ENCODE results near the gene ZNF160. TPM values are rescaled to one million over a fixed set of nuclear protein-coding genes. Genes with fewer than 3 reads are reported as not detected.

Gene ZNF160
- total and polyA plus RNA-seq, 2 donors (not counting 1 experiment from before 2014, with no cell fraction given), result 21.0 to 28.9 TPM

- H3K9me3 ChIP-seq (ENCODE audit: control insufficient read depth, insufficient read depth, low read depth, low read length), result no peaks in the 10 kb centered on the region
- H3K36me3 ChIP-seq (ENCODE audit: control insufficient read depth, insufficient read depth, low read length), result no peaks in the 10 kb centered on the region
These were observed 83.5 kb downstream of the ZNF160 start for GRCh38 chr19:53019684-53020083.

More at GRCh38 chr19:53019684-53020083, 83.5 kb downstream of the ZNF160 start:
- no peaks in the 10 kb centered on the region for H3K27me3 ChIP-seq (ENCODE audit: control insufficient read depth, insufficient read depth, low read length)
- DNase-seq (ENCODE audit: low read depth in 2 of 2), result no peak
- H3K4me2 ChIP-seq (ENCODE audit: extremely low read depth, insufficient read depth, low read length), result no peak overlapping the region
- TF ChIP-seq CTCF (conservative IDR thresholded peaks at IDR 0.05 in 1 of 2, IDR thresholded peaks at IDR 0.05 in 1 of 2; ENCODE audit: low read depth in 1 of 2, low read length in 2 of 2) (no peak), EZH2 (IDR thresholded peaks at IDR 0.05; ENCODE audit: low read length, missing control alignments) (no peak)
- no peaks in the 10 kb centered on the region for H3K4me1 ChIP-seq (ENCODE audit: control insufficient read depth, extremely low read depth, insufficient read depth, low read length)
- no peaks in the 10 kb centered on the region for H3K79me2 ChIP-seq (ENCODE audit: control insufficient read depth, insufficient read depth, low read length)
- no peak overlapping the region for H2AFZ ChIP-seq (ENCODE audit: low read length)
- H3K27ac ChIP-seq (ENCODE audit: insufficient read depth, low read length), result no peak overlapping the region
- no peaks in the 10 kb centered on the region for H4K20me1 ChIP-seq (ENCODE audit: control insufficient read depth, extremely low read depth, insufficient read depth, low read length)
- no peak overlapping the region for H3K9ac ChIP-seq (ENCODE audit: insufficient read depth, low read length)
- H3K4me3 ChIP-seq (replicated peaks in 1 of 4; ENCODE audit: control extremely low read depth in 1 of 4, insufficient read depth in 1 of 4, low read depth in 3 of 4, low read length in 4 of 4), result no peak overlapping the region

Other genes starting within 250 kb of the ZNF160 start
- 24.1 and 30.6 TPM in 2 replicates for gene ZNF468, start 245.8 kb downstream of the ZNF160 start, total RNA-seq
- 10.2 and 11.9 TPM in 2 replicates for gene ZNF468, start 245.8 kb downstream of the ZNF160 start, polyA plus RNA-seq
- gene ZNF320, start 205.8 kb downstream of the ZNF160 start, total RNA-seq, result 14.6 and 19.7 TPM in 2 replicates
- 3.6 and 8.5 TPM in 2 replicates for gene ZNF320, start 205.8 kb downstream of the ZNF160 start, polyA plus RNA-seq
- 2.6 and 4.3 TPM in 2 replicates for gene ZNF888, start 180.0 kb downstream of the ZNF160 start, total RNA-seq
- gene ZNF888, start 180.0 kb downstream of the ZNF160 start, polyA plus RNA-seq, result 1.6 and 2.4 TPM in 2 replicates
- gene ZNF816, start 140.5 kb downstream of the ZNF160 start, total RNA-seq, result 10.1 and 10.3 TPM in 2 replicates
- 2.9 and 3.1 TPM in 2 replicates for gene ZNF816, start 140.5 kb downstream of the ZNF160 start, polyA plus RNA-seq
- not detected in 2 replicates for gene ERVV-1, start 89.5 kb downstream of the ZNF160 start, total RNA-seq
- 0.03 and 0.15 TPM in 2 replicates for gene ERVV-1, start 89.5 kb downstream of the ZNF160 start, polyA plus RNA-seq
- gene ERVV-2, start 58.7 kb downstream of the ZNF160 start, total RNA-seq, result not detected in 2 replicates
- gene ERVV-2, start 58.7 kb downstream of the ZNF160 start, polyA plus RNA-seq, result 0.10 TPM in 1 of 2 replicates, not detected in the other
- 11.8 and 15.7 TPM in 2 replicates for gene ZNF415, start 29.5 kb upstream of the ZNF160 start, total RNA-seq
- gene ZNF415, start 29.5 kb upstream of the ZNF160 start, polyA plus RNA-seq, result 7.2 and 9.9 TPM in 2 replicates
- gene ZNF347, start 55.6 kb upstream of the ZNF160 start, total RNA-seq, result 8.5 and 10.6 TPM in 2 replicates
- 5.6 and 5.7 TPM in 2 replicates for gene ZNF347, start 55.6 kb upstream of the ZNF160 start, polyA plus RNA-seq
- 5.4 and 6.3 TPM in 2 replicates for gene ZNF665, start 89.9 kb upstream of the ZNF160 start, total RNA-seq
- 2.4 and 3.1 TPM in 2 replicates for gene ZNF665, start 89.9 kb upstream of the ZNF160 start, polyA plus RNA-seq
- gene ZNF677, start 151.5 kb upstream of the ZNF160 start, total RNA-seq, result 15.7 and 25.3 TPM in 2 replicates
- gene ZNF677, start 151.5 kb upstream of the ZNF160 start, polyA plus RNA-seq, result 21.9 and 26.0 TPM in 2 replicates
- under 0.01 and 0.17 TPM in 2 replicates for gene VN1R2, start 154.9 kb upstream of the ZNF160 start, total RNA-seq
- gene VN1R2, start 154.9 kb upstream of the ZNF160 start, polyA plus RNA-seq, result not detected in 2 replicates
- gene VN1R4, start 164.3 kb upstream of the ZNF160 start, total RNA-seq, result not detected in 2 replicates
- not detected in 2 replicates for gene VN1R4, start 164.3 kb upstream of the ZNF160 start, polyA plus RNA-seq
- gene ZNF845, start 230.3 kb upstream of the ZNF160 start, total RNA-seq, result 9.7 and 9.8 TPM in 2 replicates
- 3.1 and 4.2 TPM in 2 replicates for gene ZNF845, start 230.3 kb upstream of the ZNF160 start, polyA plus RNA-seq